Omental fat pad (tissue), 4 donors: ENCODE results near the gene FGGY. TPM values are rescaled to one million over a fixed set of nuclear protein-coding genes. Genes with fewer than 3 reads are reported as not detected.

Experiments
- ATAC-seq: fragments of 150-250 bp; one replicate; pipeline ENCODE4 v1.9.1; 2016; ENCODE audit warnings: mild to moderate bottlenecking, moderate library complexity; ENCODE audit not compliant: low FRiP score
- DNase-seq: peaks from one replicate; pipeline ENCODE4 v3.0.0-alpha.2; 2019; ENCODE audit warnings: low spot score
- total RNA-seq, 4 donors: library from RNA; depleted of rRNA; stranded (reverse); fragments of >200 nt; gene quantifications; one replicate each; pipeline ENCODE4 v1.1.0, GENCODE V29; 2016
- TF ChIP-seq, protein P1 (sequence below), 3 donors: fragments of 450-650 bp; IDR thresholded peaks; one replicate each; pipeline ENCODE4 v1.5.1; 2016 to 2017; ENCODE audit warnings: antibody characterized with exemption in 3 of 3, mild to moderate bottlenecking in 3 of 3, moderate library complexity in 2 of 3

Gene FGGY
- total RNA-seq, 4 donors from 2014 or later = 4.9 to 20.6 (median 10.7) TPM

DNA sequence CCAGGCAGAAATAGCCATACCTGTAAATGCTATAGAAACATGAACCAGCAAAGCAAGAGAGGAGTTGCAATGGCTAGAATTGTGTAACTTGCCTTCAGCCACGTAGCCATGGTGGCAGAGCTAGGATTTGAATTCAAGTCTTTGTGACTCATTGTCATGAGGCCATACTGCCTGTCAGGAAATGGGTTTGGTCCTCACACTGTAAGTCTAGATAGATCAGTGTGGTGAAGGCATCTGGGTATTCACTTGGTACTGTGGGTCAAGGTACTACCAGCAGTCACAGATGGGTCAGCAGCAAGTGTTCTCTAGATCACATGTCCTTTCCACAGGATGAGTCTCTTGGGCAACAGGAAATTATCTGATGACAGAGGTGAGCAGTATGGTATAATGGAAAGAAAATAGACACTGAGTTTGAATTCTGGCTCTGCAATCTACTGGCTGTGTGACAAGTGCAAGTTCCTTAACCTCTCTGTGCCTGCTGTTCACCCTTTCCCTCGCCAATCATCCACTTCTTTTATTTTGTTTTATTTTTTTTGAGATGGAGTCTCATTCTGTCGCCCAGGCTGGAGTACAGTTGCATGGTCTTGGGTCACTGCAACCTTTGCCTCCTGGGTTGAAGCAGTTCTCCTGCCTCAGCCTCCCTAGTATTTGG is 36.9 kb downstream of the FGGY start:
- no peak for DNase-seq
- no peak for ATAC-seq
- TF ChIP-seq, protein P1, sequence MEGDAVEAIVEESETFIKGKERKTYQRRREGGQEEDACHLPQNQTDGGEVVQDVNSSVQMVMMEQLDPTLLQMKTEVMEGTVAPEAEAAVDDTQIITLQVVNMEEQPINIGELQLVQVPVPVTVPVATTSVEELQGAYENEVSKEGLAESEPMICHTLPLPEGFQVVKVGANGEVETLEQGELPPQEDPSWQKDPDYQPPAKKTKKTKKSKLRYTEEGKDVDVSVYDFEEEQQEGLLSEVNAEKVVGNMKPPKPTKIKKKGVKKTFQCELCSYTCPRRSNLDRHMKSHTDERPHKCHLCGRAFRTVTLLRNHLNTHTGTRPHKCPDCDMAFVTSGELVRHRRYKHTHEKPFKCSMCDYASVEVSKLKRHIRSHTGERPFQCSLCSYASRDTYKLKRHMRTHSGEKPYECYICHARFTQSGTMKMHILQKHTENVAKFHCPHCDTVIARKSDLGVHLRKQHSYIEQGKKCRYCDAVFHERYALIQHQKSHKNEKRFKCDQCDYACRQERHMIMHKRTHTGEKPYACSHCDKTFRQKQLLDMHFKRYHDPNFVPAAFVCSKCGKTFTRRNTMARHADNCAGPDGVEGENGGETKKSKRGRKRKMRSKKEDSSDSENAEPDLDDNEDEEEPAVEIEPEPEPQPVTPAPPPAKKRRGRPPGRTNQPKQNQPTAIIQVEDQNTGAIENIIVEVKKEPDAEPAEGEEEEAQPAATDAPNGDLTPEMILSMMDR (IDR thresholded peaks at IDR 0.05) = no peak

DNA sequence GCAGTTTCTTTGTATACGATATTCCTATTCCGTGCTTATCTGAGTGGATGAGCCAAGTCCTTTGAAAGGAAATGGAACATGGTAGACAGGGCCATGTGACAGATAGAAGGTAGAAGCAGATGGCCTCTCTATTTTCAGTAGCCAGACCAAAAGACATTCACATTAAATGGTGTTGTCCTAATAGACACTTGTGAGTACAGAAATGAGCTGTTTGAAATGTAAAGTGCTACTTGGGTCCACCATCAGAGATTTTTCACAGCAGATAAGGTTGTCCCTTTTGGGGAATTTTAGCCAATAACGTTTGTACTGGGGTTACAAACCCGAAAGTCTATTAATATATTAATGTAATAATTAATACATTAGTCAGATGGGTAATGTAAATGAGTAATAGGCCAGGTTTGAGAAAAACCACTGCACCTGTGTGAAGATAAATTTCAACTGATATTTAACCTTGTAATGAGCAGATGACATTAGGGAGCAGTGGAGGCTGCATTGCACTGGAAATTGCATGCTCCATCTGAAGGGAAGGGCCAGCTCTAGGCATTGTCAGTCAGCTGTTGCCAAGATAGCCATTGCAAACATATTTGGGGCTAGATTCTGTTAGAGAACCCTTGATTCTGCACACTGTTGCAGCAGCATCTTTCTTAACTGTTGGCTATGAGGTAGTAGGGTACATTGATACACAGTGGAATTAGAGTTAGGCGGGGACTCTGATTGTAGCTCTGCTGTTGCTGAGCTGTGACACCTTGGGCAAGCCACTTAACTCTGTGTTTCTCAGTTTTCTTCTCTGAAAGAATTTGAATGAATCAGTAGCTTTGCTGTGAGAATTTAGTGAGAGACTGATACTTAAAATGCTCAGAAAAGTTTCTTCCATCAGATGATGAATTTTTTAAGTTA is 43.8 kb downstream of the FGGY start:
- ATAC-seq (no peak), DNase-seq (no peak)
- TF ChIP-seq, protein P1 (IDR thresholded peaks at IDR 0.05) = no peak

DNA sequence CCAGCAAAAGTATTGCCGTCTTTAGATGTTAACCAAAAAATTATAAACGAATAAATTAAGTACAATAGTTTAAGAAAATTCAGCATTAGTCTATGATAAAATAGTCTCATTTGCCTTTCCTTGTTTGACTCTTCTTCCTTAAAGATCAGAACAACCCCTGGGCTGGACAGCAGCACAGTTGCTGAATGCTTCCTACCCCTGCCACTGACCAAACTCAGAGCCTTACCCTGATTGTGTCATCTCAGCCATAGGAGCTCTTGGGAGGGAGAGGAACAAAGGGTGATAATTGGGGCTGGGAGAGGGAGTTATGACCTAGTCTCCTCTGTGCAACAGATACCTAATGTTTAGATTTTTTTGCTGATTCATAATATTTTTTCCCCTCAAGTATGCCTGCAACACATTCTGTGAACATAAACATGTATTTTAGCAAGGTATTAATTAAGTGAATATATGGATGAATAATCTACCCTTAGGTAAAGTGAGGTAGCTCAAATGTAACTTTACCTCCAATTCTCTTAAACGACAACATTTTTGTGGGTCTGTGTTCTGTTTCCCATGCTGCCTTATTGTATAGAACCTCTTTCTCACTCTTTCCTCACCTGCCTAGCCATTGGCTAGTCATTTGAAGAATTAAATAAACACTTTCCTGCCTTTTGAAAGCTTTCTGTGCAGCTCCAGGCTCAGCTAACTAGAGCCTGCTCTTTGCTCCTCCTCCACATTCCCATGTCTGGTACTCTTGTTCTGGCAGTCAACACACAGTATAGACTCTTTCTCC is 46.1 kb downstream of the FGGY start:
- ATAC-seq = no peak
- no peak for DNase-seq
- TF ChIP-seq, protein P1 (IDR thresholded peaks at IDR 0.05) = no peak

DNA sequence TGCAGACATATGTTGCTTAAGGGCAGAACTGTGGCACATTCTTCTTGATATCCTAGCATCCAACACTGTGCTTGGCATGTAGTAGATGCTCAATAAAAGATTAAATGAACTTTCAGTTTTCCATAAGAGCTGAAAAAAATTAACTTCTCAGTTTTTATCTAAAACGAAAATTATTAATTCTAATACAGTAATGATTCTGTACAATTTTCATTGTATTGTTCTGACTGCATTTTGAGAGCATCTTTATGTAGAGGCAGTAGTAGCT is 46.6 kb downstream of the FGGY start:
- no peak for ATAC-seq

DNA sequence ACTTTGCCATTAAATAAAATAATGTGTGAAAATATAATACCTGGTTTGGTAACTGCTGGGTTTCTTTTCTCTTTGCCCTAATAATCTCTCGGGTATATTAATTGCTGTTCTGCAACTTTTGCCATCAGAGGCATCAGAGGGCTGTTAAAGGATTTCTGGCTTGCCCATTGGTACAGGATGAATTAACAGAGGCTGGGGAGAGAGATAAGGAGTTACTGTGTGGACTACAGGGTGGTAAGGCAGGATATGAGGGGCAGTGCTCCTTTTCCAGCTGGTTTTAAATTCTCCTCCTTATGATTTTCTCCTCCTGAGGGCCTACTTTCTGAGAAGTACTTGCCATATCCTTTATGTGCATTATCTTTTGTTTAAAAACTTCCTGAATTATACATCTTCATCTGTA is 48.3 kb downstream of the FGGY start:
- no peak for DNase-seq
- ATAC-seq = no peak
- TF ChIP-seq, protein P1 (IDR thresholded peaks at IDR 0.05) = no peak

More for the DNA sequence above, 46.6 kb downstream of the FGGY start:
- DNase-seq = no peak
- TF ChIP-seq, protein P1 (IDR thresholded peaks at IDR 0.05) = no peak

DNA sequence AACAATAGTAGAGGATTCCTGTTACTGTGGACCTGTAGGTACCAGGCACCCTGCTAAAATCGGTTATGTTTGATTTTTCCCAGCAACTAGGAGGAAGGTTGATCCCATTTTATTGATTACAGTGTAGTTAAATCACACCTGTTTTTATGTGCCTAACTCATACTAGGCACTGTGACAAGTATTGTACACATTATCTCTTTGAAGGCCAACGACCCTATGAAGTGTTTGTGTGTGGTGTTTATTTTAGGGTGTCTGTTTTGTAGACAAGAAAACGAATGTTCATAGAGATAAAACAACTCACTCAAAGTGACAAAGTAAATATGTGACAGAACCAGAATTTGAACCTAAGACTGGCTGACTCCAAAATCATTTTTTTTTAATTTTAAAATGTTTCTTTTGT is 49.5 kb downstream of the FGGY start:
- ATAC-seq (no peak), DNase-seq (no peak)
- TF ChIP-seq, protein P1 (IDR thresholded peaks at IDR 0.05) = no peak
